NT2/D1 (cell line): ENCODE measurements around the gene TSPAN5.

Source experiments
- SUZ12 ChIP-seq: IDR thresholded peaks from 2 replicates; pipeline ENCODE4 v1.6.1; 2011; ENCODE audit not compliant: insufficient read length, insufficient read depth; ENCODE audit errors: extremely low read depth
- YY1 ChIP-seq: IDR thresholded peaks from 2 replicates; pipeline ENCODE4 v1.6.1; 2011; ENCODE audit not compliant: insufficient read length, insufficient read depth
- ZNF274 ChIP-seq: IDR thresholded peaks from 2 replicates; pipeline ENCODE4 v1.6.1; 2011; ENCODE audit warnings: mild to moderate bottlenecking, low read depth, low read length

- TF ChIP-seq ZNF274, result no peak
- no peak for TF ChIP-seq YY1
- TF ChIP-seq SUZ12, result no peak
Measured at GRCh38 chr4:98476891-98477290, 181.5 kb downstream of the TSPAN5 start.
